HK-2 (cell line): ENCODE results near the gene SLC27A1.
"Not testable (repeated sequence)": the region's sequence is repeated elsewhere in the genome, so short reads cannot be mapped to it uniquely, and the experiment has no call there.

Source experiments
- DNase-seq: peaks from one replicate; pipeline ENCODE4 v3.0.0-alpha.2; 2018; ENCODE audit not compliant: unreplicated experiment

Gene SLC27A1

DNA sequence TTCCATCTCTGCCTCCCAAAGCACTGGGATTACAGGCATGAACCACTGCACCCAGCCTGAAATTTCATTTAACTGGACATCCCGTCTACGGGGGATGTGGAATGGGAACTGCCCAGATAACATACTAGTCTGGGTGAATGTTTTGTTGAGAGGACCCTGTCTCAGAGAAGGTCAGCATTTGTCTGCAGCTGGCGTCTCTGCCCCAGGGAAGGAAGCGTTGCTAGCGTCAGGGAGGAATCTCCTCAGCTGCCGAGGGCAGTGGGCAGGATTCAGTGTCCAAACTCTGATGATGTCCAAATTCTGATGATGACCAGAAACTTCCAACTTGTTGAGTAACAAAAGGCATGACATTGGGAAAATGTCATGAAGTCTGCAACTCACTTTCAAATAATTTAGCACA lies 12.7 kb upstream of the SLC27A1 start:
- DNase-seq: no peak

DNA sequence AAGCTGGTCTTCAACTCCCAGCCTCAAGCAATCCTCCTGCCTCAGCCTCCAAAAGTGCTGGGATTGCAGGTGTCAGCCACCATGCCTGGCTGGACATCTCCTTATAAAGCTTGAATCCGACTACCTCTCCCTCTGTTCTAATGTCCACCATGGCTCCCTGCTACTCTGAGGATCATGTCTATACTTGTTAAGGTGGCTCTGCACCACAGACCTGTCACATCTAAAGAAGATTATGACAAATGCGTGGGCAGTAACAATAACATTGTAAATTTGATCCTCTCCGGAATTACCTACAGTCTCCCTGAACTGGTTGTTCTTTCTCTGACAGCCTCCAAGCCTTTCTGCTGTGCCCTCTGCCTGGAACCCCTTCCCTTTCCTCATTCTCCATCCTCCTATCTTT lies 11.4 kb upstream of the SLC27A1 start:
- no peak for DNase-seq

DNA sequence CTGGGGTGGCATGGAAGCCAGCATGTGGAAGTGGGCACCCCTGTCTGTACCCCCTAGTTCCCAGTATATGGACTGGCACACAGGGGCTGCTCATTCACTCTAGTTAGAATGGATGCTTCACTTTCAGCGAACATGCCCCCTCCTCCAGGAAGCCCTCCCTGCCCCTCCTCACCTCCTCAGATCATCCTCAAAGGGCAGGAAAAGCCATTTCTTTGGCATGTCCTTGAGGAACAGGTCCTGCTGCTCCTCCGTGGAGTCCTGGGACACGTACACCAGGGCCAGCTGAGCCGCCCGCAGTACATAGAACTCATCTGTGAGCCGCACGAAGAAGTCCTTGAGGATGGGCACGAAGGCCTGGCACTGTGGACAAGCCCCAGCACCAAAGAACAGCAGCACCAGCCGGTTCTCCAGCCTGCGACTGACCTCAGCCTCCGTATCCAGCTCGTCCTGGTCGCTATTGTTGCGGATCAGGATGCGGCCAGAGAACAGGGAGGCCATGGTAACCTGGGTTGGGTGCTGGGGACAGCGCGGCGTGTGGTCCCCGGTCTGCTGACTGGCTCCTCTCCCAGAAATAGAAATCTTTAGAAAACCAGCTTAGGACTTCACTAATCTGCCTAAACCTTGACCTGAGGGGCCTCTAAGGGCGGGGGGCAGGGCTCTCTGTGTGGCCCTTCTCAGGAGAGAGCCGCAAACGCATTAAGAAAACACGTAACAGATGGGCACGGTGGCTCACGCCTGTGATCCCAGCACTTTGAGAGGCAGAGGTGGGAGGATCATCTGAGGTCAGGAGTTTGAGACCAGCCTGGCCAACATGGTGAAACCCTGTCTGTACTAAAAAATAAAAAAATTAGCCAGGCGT lies 9.7 kb upstream of the SLC27A1 start, which contains the start of gene NXNL1:
Gene NXNL1 (minus strand): TSS at position 555 of the 859 bp plus-strand sequence. CDS start 57 bp downstream, at position 498.
- DNase-seq: no peak

DNA sequence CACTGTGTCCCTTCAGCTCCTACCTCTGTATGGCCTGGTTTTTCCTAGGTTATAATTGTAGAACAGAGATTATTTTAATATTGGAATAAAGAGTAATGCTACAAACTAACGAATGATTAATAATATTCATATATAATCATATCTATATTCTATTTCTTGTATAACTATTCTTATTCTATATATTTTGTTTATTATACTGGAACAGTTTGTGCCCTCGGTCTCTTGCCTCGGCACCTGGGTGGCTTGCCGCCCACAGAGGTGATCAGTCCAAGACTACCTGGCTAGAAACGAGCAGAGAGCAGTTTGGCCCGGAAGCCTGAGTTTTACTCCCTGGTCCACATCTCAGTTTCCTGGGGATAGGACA lies 3.9 kb upstream of the SLC27A1 start:
- DNase-seq: no peak

DNA sequence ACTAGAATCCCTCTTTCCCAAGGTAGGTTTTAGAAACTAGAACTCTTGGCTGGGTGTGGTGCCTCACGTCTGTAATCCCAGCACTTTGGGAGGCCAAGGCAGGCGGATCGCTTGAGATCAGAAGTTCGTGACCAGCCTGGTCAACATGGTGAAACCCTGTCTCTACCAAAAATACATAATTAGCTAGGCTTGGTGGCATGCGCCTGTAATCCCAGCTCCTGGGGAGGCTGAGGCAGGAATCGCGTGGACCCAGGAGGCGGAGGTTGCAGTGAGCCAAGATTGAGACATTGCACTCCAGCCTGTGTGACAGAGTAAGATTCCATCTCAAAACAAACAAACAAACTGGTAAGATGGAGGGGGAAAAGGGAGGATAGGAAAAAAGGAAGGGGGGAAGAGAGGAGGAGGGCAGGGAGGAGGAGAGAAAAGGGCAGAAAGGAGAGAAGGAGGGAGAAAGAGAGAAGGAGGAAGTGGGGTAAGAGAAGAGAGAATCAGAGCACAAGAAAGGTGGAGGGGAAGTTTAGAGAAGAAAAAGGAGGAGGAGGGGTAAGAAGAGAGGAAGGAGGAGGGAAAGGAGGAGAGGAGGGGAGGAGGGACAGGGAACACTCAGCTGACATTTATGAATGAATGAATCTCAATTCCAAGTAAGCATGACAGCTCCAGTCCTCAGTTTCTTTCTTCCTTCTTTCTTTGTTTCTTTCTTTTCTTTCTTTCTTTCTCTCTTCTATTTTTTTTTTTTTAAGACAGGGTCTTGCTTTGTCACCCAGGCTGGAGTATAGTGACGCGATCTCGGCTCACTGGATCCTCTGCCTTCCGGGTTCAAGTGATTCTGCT lies 2.6 kb upstream of the SLC27A1 start:
- no peak for DNase-seq

DNA sequence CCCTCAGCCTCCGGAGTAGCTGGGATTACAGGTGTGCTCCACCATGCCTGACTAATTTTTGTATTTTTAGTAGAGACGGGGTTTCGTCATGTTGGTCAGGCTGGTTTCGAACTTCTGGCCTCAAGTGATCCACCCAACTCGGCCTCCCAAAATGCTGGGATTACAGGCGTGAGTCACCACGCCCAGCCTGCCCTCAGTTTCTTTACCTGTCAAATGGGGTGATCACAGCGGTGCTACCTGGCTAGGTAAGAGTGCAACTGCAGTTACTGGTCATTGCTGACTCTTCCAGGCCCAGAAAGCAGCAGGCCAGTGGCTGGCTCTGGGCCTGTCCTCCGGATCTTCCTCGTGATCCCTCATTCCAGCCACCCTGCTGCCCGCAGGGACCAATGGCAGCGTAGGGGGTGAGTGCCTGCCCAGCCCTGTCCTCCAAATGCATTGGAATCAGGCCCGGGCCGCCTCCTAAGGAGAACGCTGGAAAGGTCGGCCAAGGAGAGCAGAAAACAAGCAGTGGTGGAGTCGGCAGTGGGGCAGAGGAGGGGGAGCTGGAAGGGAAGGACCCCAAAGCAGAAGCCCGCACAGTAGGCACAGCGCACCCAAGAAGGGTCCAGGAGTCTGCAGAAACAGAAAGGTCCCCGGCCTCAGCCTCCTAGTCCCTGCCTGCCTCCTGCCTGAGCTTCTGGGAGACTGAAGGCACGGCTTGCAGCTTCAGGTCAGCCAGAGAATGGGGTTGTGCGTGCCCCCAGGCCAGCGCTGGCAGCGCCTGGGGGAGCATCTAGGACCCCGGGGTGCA lies 1.8 kb upstream of the SLC27A1 start:
- DNase-seq: no peak

DNA sequence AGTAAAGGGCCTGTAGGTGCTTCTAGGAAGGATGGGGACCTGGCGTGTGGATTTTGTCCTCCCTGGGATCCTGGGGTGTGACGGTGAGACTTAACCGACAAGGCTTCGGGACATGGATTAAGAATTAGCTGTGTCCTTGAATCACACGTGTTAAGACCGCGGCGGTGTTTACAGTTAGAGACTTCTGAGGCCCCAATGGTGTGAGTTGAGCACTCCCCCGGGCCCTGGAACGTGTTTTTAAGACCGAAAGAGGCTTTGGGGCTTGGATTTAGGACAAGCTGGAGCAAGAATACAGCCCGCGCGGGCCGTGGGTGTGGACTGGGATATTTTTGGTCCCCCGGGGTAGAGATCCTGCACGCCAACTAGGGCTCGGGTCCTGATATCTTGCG lies 1.2 kb upstream of the SLC27A1 start:
- no peak for DNase-seq

DNA sequence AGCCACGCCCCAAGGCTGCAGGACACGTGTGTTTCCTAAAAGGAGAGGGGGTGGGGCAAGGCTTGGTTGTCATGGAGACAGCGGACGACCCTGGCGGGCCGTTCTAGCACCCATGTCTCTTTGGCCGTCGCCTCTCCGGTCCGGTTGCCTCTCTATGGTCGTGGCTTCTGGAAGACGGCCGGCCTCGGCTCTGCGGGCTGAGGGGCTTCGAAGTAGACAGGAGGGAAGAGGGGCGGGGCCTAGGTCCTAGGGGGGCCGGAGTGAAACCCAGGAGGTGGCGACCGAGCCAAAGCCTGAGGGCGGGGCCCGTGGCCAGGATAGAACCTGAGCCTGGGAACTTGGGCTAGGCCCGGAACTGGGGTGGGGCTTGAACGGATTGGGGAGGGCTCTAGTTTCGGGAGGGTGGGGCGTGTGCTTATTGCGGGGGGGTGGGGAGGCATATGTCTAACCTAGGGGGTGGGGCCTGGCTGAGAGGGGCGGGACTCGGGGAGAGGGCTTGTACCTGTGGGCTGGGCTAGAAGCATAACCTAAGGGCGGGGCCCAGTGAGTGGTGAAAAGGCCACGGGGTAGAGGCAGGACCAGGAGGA lies 750 bp upstream of the SLC27A1 start:
- DNase-seq: no peak

DNA sequence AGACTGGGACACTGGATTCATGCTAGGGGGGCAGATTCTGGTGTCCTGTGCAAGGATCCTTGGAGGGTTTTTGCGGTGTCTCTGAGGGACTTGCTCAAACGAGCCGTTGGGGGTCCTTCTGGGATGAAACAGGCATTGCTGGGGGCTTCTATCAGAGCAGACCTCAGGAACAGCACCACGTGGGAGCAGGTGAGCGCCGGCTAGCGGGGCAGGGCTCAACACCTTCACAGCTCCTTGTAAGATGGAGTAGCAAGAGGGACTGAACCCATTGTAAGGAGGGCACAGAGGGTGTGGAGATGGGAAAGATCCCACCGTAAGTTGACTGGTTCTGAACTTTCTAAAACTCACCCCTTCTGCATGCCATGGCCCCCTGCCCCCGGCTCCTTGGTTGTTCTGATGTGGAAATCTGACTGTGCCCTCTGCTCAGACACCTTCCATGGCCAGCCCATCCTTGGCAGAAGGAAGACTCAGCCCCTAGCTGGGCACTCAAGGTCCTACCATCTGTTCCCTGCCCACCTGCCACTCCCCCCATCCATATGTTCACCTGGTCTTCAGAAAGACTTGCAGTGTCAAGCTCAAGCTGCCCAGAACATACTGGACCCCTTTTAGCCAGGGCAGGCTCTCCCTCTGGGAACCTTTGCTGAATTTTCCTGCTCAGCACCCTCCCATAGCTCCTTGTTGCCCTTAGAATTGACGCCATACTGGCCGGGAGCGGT lies 1.2 kb downstream of the SLC27A1 start:
- no peak for DNase-seq

DNA sequence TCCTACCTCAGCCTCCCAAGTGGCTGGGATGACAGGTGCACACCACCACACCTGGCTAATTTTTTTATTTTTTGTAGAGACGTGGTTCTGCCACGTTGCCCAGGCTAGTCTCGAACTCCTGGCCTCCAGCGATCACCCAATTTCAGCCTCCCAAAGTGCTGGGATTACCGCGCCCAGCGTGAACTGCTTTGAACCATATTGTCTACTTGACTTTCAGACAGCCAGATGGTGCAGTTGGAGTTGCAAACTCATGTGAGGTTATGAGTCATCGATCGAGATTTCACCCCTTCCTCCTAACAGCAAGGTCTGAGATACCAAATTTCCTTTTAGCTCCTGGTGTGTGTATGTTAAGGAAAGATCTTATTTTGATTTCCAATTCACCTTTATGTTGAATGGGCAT lies 2.7 kb downstream of the SLC27A1 start:
- DNase-seq: no peak

DNA sequence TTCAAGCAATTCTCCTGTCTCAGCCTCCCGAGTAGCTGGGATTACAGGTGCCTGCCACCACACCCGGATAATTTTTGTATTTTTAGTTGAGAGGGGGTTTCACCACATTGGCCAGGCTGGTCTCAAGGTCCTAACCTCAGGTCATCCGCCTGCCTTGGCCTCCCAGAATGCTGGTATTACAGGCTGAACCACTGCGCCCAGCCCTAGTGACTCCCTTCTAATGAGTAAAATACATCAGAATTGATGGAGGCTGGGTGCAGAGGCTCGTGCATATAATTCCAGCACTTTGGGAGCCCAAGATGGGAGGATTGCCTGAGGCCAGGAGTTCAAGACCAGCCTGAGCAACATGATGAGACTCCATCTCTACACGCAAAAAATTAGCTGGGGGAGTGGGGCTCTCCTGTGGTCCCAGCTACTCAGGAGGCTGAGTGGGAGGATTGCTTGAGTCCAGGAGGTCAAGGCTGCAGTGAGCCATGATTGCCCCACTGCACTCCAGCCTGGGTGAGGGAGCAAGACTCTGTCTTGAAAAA lies 4.8 kb downstream of the SLC27A1 start:
- not testable (repeated sequence) for DNase-seq

DNA sequence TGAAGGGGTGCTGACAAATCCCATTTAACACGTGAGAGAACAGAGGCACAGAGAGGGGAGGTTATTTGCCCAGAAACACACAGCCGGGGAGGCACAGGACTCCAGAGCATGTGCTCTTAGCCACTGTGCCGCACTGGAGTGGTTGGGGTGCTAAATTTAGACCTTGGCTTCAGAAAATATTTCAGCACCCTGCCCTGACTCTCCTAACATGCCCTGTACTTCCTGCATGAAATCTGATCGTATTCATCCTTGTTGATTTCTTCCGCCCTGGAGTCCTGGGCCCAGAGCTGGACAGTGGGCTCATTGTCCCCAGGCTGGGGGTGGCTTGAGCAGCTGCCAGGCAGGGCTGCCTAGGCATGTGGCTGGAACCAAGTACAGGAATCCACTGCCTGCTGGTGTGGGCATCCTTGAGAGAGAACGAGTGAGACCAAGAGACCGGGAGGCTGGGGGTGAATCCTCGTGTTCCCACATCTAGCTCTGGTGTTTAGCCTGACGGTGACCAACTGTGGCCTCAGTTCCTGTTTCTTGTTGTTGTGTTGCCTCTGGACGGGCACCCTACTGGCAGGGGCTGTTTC lies 5.3 kb downstream of the SLC27A1 start:
- DNase-seq: no peak

DNA sequence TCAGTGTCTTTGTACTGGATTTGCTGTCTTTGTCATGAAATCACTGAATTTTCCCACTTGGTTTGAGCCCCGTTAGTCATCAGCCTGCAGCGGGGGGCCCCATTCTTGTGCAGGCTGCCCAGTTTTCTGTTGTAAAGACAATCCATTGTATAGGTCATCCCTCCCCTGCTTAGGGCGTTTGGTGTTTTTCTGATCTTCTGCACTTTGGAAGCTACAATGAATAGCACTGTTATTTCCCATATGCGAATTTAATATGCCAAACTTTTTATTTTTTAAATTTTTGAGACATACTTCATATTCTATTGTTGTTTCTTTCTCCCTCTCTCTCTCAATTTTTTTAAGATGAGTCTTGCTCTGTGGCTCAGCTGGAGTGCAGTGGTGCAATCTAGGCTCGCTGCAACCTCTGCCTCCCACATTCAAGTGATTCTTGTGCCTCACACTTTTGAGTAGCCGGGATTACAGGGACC lies 9.0 kb downstream of the SLC27A1 start:
- DNase-seq: no peak

DNA sequence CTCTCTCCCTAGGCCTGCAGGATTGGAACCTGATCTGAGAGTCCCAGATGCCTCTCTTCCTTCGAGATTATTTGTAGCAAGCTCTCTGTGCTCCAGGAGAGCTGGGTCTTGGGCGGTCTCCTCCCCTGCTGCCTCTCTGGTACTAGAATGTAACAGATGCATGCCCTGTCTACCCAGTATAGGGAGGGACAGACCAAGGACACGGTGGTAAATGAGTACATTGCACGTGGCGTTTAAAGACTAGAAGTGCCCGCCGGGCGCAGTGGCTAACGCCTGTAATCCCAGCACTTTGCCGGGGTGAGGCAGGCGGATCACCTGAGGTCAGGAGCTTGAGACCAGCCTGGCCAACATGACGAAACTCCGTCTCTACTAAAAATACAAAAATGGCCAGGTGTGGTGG lies 11.7 kb downstream of the SLC27A1 start:
- no peak for DNase-seq

DNA sequence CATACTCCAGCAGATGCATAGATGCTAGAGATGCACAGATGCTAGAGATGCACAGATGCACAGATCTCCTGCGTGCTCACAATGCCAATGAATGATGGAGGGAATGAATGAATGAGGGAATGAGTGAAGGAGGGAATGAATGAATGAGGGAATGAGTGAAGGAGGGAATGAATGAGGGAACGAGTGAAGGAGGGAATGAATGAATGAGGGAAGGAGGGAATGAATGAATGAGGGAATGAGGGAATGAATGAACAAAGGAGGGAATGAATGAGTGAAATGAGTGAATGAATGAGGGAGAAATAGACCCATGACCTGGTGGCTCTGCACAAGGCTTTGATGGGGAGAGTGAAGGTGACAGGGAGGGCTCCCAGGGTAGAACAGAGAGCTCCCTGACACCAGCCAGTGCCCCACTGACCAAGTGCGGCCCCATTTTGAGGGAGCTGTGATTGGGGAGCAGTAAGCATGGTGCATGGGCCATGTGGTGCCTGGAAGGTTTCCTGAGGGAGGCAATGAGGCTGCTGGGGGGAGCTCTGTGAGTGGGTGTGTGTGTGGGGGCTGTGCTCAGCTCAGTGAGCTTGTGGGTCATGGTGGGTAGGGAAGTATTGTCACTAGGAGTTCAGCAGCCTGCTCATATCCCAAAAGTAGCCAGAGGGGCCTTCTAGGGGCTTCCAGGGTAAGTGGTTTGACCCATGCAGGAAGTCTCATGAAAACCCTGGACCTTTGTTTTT lies 12.7 kb downstream of the SLC27A1 start:
- DNase-seq: no peak

DNA sequence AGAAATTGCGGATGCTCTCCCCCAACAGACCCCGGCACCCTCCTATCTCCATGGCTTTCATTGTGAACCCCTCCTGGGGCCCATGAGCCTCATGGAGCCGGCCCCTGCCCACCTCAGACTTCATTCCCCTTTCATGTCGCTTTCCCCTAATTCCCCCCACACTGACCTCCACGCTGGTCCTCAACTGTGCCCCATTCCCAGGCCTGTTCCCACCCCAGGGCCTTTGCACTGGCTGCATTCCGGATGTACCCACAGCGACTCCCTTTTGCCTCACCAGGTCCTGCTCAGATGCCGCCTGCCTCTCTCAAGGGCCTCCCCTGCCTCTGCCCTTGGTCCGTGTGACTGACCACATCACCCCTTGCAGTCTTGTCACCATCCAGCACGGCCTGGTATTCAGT lies 13.3 kb downstream of the SLC27A1 start:
- DNase-seq: no peak

DNA sequence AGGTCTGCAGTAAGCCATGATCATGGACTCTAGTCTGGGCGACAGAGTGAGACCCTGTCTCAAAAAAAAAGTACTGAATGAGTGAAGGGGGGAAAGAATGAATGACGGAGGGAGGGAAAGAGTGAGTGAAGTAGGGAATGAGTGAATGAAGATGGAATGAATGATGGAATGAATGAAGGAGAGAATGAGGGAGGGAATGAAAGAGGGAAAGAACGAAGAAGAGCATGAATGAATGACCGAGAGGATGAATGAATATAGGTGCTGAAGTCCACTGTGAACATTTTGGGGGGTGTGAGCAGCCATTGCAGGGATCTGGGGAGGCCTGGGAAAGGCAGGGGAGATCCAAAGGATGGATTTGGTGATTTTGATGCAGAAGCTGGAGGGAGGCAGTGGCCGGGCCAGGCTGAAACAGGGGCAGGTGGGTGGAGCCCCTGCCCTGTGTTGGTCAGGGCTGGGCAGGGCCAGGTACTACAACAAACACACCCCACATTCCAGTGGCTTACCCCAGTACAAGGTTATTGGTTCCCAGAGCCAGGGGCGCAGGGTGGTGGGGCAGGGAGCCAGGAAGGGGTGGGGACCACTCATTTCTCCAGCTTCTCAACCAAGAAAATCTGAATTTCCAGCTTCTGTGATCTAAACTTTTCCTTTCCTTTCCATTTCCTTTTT lies 14.3 kb downstream of the SLC27A1 start:
- DNase-seq: no peak

DNA sequence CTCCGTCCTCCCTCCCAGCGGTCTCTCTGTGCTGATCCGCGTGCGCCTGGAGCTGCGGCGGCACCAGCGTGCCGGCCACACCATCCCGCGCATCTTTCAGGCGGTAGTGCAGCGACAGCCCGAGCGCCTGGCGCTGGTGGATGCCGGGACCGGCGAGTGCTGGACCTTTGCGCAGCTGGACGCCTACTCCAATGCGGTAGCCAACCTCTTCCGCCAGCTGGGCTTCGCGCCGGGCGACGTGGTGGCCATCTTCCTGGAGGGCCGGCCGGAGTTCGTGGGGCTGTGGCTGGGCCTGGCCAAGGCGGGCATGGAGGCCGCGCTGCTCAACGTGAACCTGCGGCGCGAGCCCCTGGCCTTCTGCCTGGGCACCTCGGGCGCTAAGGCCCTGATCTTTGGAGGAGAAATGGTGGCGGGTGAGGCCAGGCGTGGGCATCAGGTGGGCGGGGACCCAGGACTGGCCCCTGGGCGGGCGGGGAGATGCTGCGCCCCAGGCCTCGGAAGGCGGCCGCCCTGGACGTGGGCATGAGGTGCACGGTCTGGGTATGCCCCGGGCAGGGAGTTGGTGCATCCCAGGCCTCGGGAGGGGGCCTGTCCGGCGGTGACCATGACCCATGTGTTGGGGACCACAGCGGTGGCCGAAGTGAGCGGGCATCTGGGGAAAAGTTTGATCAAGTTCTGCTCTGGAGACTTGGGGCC lies 16.4 kb downstream of the SLC27A1 start:
- no peak for DNase-seq
